GM11168 (cell line): ENCODE measurements around the gene KRT8.
"Not testable (repeated sequence)": the region's sequence is repeated elsewhere in the genome, so short reads cannot be mapped to it uniquely, and the experiment has no call there.

Experiments used
- in situ Hi-C: fragments of 300-500 bp; cut with MboI; formaldehyde crosslinking; loops from one replicate; pipeline ENCODE4 v1.12.0; 2022; ENCODE audit warnings: low sequenced_read_pairs; ENCODE audit not compliant: unreplicated experiment

Gene KRT8

DNA sequence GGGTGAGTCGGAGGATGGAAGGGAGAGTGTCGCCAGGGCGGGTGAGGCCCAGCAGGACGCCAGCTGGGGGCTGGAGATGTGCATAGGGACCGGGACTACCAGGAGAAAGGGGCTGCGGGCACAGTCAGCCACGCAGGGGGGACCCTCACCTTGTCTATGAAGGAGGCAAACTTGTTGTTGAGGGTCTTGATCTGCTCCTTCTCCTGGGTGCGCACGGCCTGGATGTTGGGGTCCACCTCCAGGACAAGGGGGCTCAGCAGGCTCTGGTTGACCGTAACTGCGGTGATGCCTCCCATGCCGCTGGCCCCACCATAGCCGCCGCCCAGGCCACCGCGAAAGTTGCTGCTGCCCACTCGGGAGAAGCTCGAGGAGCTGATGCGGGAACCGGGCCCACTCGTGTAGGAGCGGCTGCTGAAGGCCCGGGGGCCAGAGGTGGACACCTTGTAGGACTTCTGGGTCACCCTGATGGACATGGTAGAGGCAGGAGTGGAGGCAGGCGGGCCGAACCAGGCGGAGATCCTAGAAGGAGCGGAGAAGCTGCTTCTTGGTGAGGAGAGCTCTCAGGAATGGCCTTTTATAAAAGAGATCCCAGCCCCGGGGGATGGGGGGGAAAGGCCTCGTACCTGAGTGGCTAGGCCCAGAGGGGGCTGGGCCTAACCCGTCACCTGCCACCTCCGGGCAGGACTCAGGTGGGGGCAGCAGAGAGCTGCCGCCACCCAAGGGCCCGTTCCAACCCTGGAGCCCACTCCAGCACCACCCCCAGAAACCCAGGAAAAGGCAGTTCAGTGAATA, at the start of gene KRT8:
KRT8 (minus strand) TSS at position 568 of the 792 bp plus-strand sequence; CDS start at position 473, 95 bp downstream.
- in situ Hi-C loops, result not testable (repeated sequence)

- in situ Hi-C loops, result no loop called here
Measured at GRCh38 chr12:52953181-52953841, 48.4 kb upstream of the KRT8 start.

GRCh38 chr12:52952076-52952801, 47.4 kb upstream of the KRT8 start:
- in situ Hi-C loops, result no loop called here

GRCh38 chr12:52951640-52952039, 46.8 kb upstream of the KRT8 start:
- in situ Hi-C loops, result no loop called here

DNA sequence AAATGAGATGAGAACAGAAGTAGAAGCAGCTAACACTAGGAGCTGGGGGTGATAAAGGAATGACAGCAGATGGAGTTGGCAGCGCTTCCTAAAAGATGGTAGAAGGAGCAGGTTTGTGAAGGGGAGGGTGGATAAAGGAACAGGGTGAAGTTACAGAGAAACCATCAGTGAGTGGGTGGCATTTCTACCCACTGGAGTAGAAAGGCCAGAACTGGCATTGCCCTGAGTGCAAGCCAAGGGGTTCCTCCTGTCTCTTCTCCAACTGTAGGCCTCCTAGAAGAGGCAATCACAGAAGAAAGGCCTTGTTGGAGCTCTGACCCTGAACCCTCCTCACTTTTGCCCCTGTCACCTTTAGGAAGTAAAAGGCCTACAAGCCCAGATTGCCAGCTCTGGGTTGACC, 46.2 kb upstream of the KRT8 start:
- in situ Hi-C loops, result no loop called here

DNA sequence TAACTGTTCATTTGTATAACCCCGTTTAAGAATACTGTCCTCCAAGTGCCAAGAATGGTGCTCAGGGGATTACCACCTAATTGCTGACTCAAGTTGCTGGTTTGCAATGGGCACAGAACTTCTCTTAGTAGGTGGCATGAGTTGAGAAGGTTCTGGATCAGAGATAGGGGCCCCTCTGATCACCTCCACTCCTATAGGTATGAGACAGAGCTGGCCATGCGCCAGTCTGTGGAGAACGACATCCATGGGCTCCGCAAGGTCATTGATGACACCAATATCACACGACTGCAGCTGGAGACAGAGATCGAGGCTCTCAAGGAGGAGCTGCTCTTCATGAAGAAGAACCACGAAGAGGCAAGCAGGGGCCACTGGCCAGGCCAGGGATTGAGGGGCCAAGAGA, 45.7 kb upstream of the KRT8 start:
- in situ Hi-C loops, result no loop called here

DNA sequence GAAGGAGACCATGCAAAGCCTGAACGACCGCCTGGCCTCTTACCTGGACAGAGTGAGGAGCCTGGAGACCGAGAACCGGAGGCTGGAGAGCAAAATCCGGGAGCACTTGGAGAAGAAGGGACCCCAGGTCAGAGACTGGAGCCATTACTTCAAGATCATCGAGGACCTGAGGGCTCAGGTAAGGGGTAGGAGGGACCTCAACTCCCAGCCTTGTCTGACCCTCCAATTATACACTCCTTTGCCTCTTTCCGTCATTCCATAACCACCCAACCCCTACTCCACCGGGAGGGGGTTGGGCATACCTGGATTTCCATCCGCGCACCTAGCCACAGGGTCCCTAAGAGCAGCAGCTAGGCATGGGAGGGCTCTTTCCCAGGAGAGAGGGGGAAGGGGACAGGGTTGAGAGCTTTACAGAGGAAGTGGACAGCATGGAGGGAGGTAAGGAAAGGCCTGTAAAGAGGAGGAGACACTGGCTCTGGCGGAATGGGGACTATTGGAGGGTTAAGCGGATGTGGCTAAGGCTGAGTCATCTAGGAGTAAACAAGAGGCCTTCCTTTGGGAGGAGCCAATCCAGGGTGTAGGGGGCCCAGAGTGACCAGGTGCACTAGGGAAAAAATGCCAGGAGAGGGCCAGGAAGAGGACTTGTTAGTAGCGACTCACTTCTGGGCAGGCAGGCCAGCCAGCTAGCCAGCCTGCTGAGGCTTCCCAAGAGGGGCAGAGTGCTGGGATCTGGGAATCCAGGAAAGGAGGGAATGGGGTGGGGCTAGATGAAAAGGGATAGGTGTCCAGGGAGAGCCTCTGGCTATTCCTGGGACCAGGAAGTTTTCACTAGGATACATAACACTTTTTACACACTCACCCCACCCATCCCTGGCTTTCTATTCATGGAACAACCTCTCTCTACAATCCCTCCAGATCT, 44.8 kb upstream of the KRT8 start:
- in situ Hi-C loops, result no loop called here

- in situ Hi-C loops, result no loop called here
Measured at GRCh38 chr12:52947738-52948423, 43.0 kb upstream of the KRT8 start.

DNA sequence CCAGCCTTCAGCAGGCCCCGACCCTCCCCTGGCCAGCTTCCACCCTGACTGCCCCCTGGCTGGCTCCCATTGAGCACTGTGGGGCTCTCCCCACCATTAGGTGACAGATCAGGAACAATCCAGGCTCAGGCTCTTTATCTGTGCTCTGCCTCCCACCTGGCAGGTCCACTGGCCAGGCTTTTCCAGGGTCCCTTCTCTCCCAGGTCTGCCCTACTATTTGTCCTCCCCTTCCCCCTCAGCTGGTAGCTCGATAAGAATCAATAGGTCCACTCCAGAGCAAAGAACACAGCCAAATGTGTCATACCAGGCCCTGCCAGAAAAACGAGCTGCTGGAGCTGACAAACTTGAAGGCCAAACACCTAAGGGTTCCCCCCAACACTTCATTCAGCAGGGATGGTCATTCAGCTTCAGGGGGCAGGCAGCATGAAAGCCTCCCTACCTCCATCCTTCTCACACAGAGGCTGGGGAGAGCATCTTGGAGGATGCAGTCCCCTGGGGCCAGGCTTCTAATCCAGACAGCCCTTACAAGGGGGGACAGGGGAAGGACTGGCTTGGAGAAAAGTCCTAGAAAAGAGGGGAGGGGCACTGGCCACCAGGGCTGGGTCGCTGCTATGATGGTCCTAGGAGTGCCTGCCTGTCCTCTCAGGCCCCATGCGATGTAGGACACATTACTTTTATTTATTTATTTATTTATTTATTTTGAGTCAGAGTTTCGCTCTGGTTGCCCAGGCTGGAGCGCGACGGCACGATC, 42.1 kb upstream of the KRT8 start:
- in situ Hi-C loops, result no loop called here

DNA sequence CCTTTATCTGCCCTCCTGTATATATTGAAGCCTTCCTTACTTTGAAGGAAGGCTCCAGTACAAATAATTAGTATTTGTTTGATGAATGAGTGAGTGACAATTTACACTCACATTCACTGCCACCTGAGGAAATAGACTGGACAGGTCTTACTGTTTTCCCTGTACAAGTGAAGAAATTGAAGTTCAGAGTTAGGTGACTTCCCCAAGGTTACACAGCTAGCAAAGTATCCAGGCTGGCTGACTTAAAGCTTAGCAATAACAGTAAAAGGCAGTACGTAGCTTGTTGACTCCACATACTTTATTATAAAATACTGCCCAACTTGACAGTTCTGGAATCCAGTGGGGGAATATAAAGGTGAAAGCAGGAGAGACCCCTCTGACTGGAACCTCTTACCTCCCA, 41.5 kb upstream of the KRT8 start:
- in situ Hi-C loops, result no loop called here

- in situ Hi-C loops, result no loop called here
Measured at GRCh38 chr12:52945389-52946232, 40.7 kb upstream of the KRT8 start.

GRCh38 chr12:52944683-52945388, 40.0 kb upstream of the KRT8 start:
- in situ Hi-C loops, result no loop called here

GRCh38 chr12:52942901-52943181, 38.0 kb upstream of the KRT8 start:
- in situ Hi-C loops, result no loop called here

- in situ Hi-C loops, result no loop called here
Measured at GRCh38 chr12:52942066-52942900, 37.4 kb upstream of the KRT8 start.

DNA sequence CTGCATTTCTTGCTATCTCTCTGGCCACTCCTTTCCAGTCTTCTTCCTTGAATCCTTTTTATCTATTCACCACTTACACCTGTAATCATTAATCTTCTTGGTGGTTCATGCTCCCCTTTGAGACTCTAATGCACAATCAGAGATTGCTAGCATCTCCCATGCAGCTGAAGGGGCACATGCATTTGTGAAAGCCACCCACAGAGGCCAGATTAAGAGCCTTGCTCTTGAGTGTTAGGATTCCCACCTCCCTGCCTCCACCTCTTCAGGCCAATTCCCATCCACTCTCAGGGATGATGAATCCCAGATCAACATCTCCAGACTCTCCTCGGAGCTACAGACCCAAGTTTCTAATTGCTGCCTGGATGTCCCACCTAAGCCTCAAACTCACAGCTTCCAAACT, 24.7 kb upstream of the KRT8 start:
- in situ Hi-C loops, result no loop called here

DNA sequence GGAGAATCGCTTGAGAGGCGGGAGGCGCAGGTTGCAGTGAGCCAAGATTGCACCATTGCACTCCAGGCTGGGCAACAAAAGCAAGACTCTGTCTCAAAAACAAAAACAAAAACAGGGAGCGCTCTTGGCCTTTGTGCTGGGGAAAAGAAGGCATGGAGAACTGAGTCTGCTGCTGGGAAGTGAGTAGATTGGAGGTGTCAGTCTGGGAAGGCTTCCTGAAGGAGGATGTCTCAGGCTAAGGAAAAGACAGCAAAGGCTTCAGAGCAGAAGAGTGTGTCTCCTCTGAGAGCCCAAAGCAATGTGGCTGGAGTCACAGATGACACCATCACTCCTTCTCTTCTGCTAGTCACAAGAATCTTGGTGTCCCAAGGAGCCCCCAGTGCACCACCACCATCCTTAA, 23.1 kb upstream of the KRT8 start:
- in situ Hi-C loops, result no loop called here
